GM12878 (cell line): ENCODE measurements around the gene KLC4. TPM values are rescaled to one million over a fixed set of nuclear protein-coding genes. Genes with fewer than 3 reads are reported as not detected.

Source experiments
- ATAC-seq: fragments of 200-7000 bp; cut with Tn5 transposase; 3 replicates; pipeline ENCODE4 v1.9.1; 2020; ENCODE audit warnings: mild to moderate bottlenecking, moderate library complexity
- BruUV-seq: library from RNA; stranded (reverse); fragments of 400-500 nt; replicated peaks from 2 replicates; lab custom pipeline; 2021; lab: Mats Ljungman, UMichigan
- CTCF ChIA-PET: fragments of 300-600 bp; sonication (Branson Sonifier 250); formaldehyde crosslinking; extraction: SDS; loops from one replicate; lab custom pipeline; 2021; ENCODE audit warnings: inconsistent platforms; lab: Yijun Ruan, JAX
- POLR2A ChIA-PET: fragments of 350-600 bp; formaldehyde crosslinking; extraction: SDS; loops from one replicate; lab custom pipeline; 2021; ENCODE audit warnings: inconsistent platforms; lab: Charles Lee
- RAD21 ChIA-PET: fragments of 300-600 bp; sonication (Branson Sonifier 250); formaldehyde crosslinking; loops from one replicate; lab custom pipeline; 2023; ENCODE audit warnings: antibody characterized with exemption; ENCODE audit not compliant: unreplicated experiment; lab: Charles Lee
- SMC1A ChIA-PET: fragments of 300-600 bp; sonication (Branson Sonifier 250); formaldehyde crosslinking; loops from one replicate; lab custom pipeline; 2023; ENCODE audit not compliant: unreplicated experiment, uncharacterized antibody; lab: Charles Lee
- DNase-seq: peaks from one replicate; pipeline ENCODE4 v3.0.0-alpha.2; 2011; ENCODE audit warnings: low read depth, low spot score
- FAIRE-seq: peaks from 3 replicates; lab custom pipeline; 2011; peaks lifted over from hg19 to GRCh38; lab: Jason Lieb, UNC
- H2AFZ ChIP-seq: 2 replicates; pipeline ENCODE4 v1.6.0; 2011; ENCODE audit warnings: low read depth, low read length, control low read depth; ENCODE audit not compliant: control insufficient read depth
- H3K27ac ChIP-seq: 2 replicates; pipeline ENCODE4 v1.5.1; 2011; ENCODE audit warnings: control low read depth; ENCODE audit not compliant: control insufficient read depth, insufficient read depth
- H3K27me3 ChIP-seq, 2 experiments: replicated peaks in 1 of 2; 2 replicates each; pipeline versions ENCODE4 v1.6.0 to v1.6.1; 2011; ENCODE audit warnings: low read length in 1 of 2; ENCODE audit not compliant: control insufficient read depth in 2 of 2, insufficient read depth in 2 of 2
- H3K36me3 ChIP-seq, 2 experiments: 2 replicates each; pipeline ENCODE4 v1.5.1; 2011; ENCODE audit warnings: low read length in 1 of 2; ENCODE audit not compliant: control insufficient read depth in 2 of 2, insufficient read depth in 2 of 2
- H3K4me1 ChIP-seq: 2 replicates; pipeline ENCODE4 v1.6.1; 2011; ENCODE audit warnings: mild to moderate bottlenecking, low read length, moderate library complexity, mixed read lengths; ENCODE audit not compliant: control insufficient read depth, insufficient read depth
- H3K4me2 ChIP-seq: 2 replicates; pipeline ENCODE4 v1.6.0; 2011; ENCODE audit warnings: control low read depth; ENCODE audit not compliant: control insufficient read depth, insufficient read depth
- H3K4me3 ChIP-seq: fragments of 200-600 bp; sonication (generic); 2 replicates; pipeline ENCODE4 v1.5.1; 2016
- H3K79me2 ChIP-seq: 2 replicates; pipeline ENCODE4 v1.6.0; 2011; ENCODE audit warnings: low read length; ENCODE audit not compliant: control insufficient read depth, insufficient read depth
- H3K9ac ChIP-seq: 2 replicates; pipeline ENCODE4 v1.8.0; 2011; ENCODE audit warnings: low read length, control low read depth, mixed read lengths; ENCODE audit not compliant: control insufficient read depth, insufficient read depth
- H3K9me3 ChIP-seq: replicated peaks from 3 replicates; pipeline ENCODE4 v1.5.1; 2011; ENCODE audit warnings: mild to moderate bottlenecking, low read length; ENCODE audit not compliant: control insufficient read depth, insufficient read depth
- H4K20me1 ChIP-seq: 2 replicates; pipeline ENCODE4 v1.6.0; 2011; ENCODE audit not compliant: control insufficient read depth, insufficient read depth
- GABPA ChIP-seq: IDR thresholded peaks from 2 replicates; pipeline ENCODE4 v1.6.1; 2014; ENCODE audit warnings: antibody characterized with exemption, low read depth, mild to moderate bottlenecking, inconsistent platforms
- MLLT1 ChIP-seq: fragments of 450-650 bp; IDR thresholded peaks from 2 replicates; pipeline ENCODE4 v1.6.1; 2016; ENCODE audit warnings: mild to moderate bottlenecking
- RBBP5 ChIP-seq: fragments of 200-600 bp; sonication (generic); conservative IDR thresholded peaks from 2 replicates; pipeline ENCODE4 v1.6.1; 2016
- SIN3A ChIP-seq: IDR thresholded peaks from 2 replicates; pipeline ENCODE4 v1.6.1; 2012; ENCODE audit warnings: low read depth, low read length, improper control_type of control experiment
- TAF1 ChIP-seq: IDR thresholded peaks from 2 replicates; pipeline ENCODE4 v1.6.1; 2011; ENCODE audit warnings: mild to moderate bottlenecking, low read depth, low read length, borderline replicate concordance
- TCF12 ChIP-seq: IDR thresholded peaks from 2 replicates; pipeline ENCODE4 v1.6.1; 2011; ENCODE audit warnings: low read depth, mild to moderate bottlenecking, low read length
- YY1 ChIP-seq: IDR thresholded peaks from 2 replicates; pipeline ENCODE4 v1.6.1; 2011; ENCODE audit warnings: low read depth, mild to moderate bottlenecking, low read length
- ZBTB40 ChIP-seq: fragments of 450-650 bp; IDR thresholded peaks from 2 replicates; pipeline ENCODE4 v1.6.1; 2016; ENCODE audit warnings: mild to moderate bottlenecking, moderate library complexity, borderline replicate concordance
- WGBS: methylation state at CpG from one replicate; pipeline ENCODE4 v1.1.6; 2016; ENCODE audit warnings: low lambda C conversion rate; ENCODE audit not compliant: insufficient replicate concordance, insufficient coverage; ENCODE audit errors: missing lambda C conversion rate; 5-methylcytosine and 5-hydroxymethylcytosine counted together
- in situ Hi-C: fragments of 300-500 bp; cut with MboI; formaldehyde crosslinking; loops from 9 replicates; pipeline ENCODE4 v1.14.3; 2018; ENCODE audit warnings: mixed read lengths
- intact Hi-C: fragments of 100-400 bp; cut with micrococcal nuclease; formaldehyde crosslinking; loops from one replicate; pipeline ENCODE4 v1.14.2; 2022; ENCODE audit not compliant: unreplicated experiment
- polyA plus RNA-seq, 11 experiments: library from polyadenylated mRNA; depleted of rRNA in 4 of 11; unstranded in 6 of 11; stranded (reverse) in 5 of 11; fragments of >200 nt; fragmentation: Nextera tagmentation in 4 of 11; fragmentation: Illumina TruSeq in 1 of 11; extraction: Ambion mirVana in 4 of 11; extraction: Trizol in 1 of 11; gene quantifications; 1 replicate in 1 of 11; 2 replicates in 10 of 11; pipeline versions ENCODE4 v1.2.1 to v1.2.3, GENCODE V29; 2011 to 2016; ENCODE audit warnings: inconsistent platforms in 2 of 11, missing spikeins in 2 of 11, low read depth in 1 of 11
- total RNA-seq, 4 experiments: library from RNA; depleted of rRNA in 3 of 4; stranded (reverse); fragments of >200 nt in 3 of 4; fragmentation: Illumina TruSeq in 1 of 4; extraction: Trizol in 1 of 4; gene quantifications; 2 replicates each; pipeline versions ENCODE4 v1.2.1 to v1.2.3, GENCODE V29; 2013 to 2021
- TF ChIP-seq, protein P1 (sequence below): IDR thresholded peaks from 2 replicates; pipeline ENCODE4 v1.6.1; 2012; ENCODE audit warnings: low read depth, low read length, improper control_type of control experiment
- TF ChIP-seq, protein P2 (sequence below): IDR thresholded peaks from 2 replicates; pipeline ENCODE4 v1.6.1; 2012; ENCODE audit warnings: improper control_type of control experiment, low read depth, low read length; ENCODE audit not compliant: insufficient replicate concordance
- TF ChIP-seq, protein P3 (sequence below): fragments of 450-650 bp; IDR thresholded peaks from 2 replicates; pipeline ENCODE4 v1.6.1; 2017; ENCODE audit warnings: mild to moderate bottlenecking, low read depth, inconsistent platforms; ENCODE audit not compliant: poor library complexity, severe bottlenecking

The KLC4 gene
- total and polyA plus RNA-seq, 10 of the 15 experiments (the other 5 are each of a cell fraction or from before 2014, with no cell fraction given), result 0.90 to 13.4 (median 6.9) TPM

- no peak for DNase-seq
- no peaks in the 10 kb centered on the region for H3K9me3 ChIP-seq
- no peak overlapping the region for H2AFZ ChIP-seq
- no peak overlapping the region for H3K4me2 ChIP-seq
- BruUV-seq, result TSS peak; percentile 36
- no peaks in the 10 kb centered on the region for H3K27me3 ChIP-seq
- H3K79me2 ChIP-seq, result no peaks in the 10 kb centered on the region
- in situ Hi-C loops, result no loop called here
- ChIA-PET CTCF (interaction anchor here (0.6 kb wide), 1 partner anchor 17 kb away, joined by 4 read pairs; no protein-coding TSS in a partner anchor), RAD21 (no interaction called here), POLR2A (interaction anchor here (0.9 kb wide), 1 partner anchor 17 kb away, joined by 3 read pairs; the partner anchor contains the start of gene CUL7), SMC1A (no interaction called here)
- H3K4me3 ChIP-seq, result no peak overlapping the region
- no peak for ATAC-seq
- no peak for FAIRE-seq
- no peak overlapping the region for H3K9ac ChIP-seq
- no peak overlapping the region for H3K27ac ChIP-seq
- WGBS, result 87% methylated on average over 5 of the region's 5 CpGs
- no peaks in the 10 kb centered on the region for H4K20me1 ChIP-seq
- intact Hi-C loops, result no loop called here
- peaks cover 11 to 12% of the 10 kb centered on the region in 2 experiments for H3K36me3 ChIP-seq
- no peaks in the 10 kb centered on the region for H3K4me1 ChIP-seq
- TF ChIP-seq TCF12 (no peak), RBBP5 (no peak), MLLT1 (no peak), TAF1 (no peak), GABPA (no peak), ZBTB40 (no peak), SIN3A (no peak), YY1 (no peak)
- TF ChIP-seq, protein P1, sequence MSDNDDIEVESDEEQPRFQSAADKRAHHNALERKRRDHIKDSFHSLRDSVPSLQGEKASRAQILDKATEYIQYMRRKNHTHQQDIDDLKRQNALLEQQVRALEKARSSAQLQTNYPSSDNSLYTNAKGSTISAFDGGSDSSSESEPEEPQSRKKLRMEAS, result no peak
- TF ChIP-seq, protein P2, sequence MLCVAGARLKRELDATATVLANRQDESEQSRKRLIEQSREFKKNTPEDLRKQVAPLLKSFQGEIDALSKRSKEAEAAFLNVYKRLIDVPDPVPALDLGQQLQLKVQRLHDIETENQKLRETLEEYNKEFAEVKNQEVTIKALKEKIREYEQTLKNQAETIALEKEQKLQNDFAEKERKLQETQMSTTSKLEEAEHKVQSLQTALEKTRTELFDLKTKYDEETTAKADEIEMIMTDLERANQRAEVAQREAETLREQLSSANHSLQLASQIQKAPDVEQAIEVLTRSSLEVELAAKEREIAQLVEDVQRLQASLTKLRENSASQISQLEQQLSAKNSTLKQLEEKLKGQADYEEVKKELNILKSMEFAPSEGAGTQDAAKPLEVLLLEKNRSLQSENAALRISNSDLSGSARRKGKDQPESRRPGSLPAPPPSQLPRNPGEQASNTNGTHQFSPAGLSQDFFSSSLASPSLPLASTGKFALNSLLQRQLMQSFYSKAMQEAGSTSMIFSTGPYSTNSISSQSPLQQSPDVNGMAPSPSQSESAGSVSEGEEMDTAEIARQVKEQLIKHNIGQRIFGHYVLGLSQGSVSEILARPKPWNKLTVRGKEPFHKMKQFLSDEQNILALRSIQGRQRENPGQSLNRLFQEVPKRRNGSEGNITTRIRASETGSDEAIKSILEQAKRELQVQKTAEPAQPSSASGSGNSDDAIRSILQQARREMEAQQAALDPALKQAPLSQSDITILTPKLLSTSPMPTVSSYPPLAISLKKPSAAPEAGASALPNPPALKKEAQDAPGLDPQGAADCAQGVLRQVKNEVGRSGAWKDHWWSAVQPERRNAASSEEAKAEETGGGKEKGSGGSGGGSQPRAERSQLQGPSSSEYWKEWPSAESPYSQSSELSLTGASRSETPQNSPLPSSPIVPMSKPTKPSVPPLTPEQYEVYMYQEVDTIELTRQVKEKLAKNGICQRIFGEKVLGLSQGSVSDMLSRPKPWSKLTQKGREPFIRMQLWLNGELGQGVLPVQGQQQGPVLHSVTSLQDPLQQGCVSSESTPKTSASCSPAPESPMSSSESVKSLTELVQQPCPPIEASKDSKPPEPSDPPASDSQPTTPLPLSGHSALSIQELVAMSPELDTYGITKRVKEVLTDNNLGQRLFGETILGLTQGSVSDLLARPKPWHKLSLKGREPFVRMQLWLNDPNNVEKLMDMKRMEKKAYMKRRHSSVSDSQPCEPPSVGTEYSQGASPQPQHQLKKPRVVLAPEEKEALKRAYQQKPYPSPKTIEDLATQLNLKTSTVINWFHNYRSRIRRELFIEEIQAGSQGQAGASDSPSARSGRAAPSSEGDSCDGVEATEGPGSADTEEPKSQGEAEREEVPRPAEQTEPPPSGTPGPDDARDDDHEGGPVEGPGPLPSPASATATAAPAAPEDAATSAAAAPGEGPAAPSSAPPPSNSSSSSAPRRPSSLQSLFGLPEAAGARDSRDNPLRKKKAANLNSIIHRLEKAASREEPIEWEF, result no peak
- TF ChIP-seq, protein P3, sequence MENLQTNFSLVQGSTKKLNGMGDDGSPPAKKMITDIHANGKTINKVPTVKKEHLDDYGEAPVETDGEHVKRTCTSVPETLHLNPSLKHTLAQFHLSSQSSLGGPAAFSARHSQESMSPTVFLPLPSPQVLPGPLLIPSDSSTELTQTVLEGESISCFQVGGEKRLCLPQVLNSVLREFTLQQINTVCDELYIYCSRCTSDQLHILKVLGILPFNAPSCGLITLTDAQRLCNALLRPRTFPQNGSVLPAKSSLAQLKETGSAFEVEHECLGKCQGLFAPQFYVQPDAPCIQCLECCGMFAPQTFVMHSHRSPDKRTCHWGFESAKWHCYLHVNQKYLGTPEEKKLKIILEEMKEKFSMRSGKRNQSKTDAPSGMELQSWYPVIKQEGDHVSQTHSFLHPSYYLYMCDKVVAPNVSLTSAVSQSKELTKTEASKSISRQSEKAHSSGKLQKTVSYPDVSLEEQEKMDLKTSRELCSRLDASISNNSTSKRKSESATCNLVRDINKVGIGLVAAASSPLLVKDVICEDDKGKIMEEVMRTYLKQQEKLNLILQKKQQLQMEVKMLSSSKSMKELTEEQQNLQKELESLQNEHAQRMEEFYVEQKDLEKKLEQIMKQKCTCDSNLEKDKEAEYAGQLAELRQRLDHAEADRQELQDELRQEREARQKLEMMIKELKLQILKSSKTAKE, result no peak
These were observed 22.2 kb upstream of the KLC4 start for GRCh38 chr6:43037197-43037596.
